GM18517 (cell line): ENCODE results near the gene KRTAP5-7.
"Not testable (repeated sequence)": the region's sequence is repeated elsewhere in the genome, so short reads cannot be mapped to it uniquely, and the experiment has no call there.

Source experiments
- ATAC-seq: cut with Tn5 transposase; IDR thresholded peaks from one replicate; pipeline ENCODE4 v1.9.1; 2021; ENCODE audit warnings: mild to moderate bottlenecking, moderate library complexity; ENCODE audit not compliant: unreplicated experiment

Gene KRTAP5-7

DNA sequence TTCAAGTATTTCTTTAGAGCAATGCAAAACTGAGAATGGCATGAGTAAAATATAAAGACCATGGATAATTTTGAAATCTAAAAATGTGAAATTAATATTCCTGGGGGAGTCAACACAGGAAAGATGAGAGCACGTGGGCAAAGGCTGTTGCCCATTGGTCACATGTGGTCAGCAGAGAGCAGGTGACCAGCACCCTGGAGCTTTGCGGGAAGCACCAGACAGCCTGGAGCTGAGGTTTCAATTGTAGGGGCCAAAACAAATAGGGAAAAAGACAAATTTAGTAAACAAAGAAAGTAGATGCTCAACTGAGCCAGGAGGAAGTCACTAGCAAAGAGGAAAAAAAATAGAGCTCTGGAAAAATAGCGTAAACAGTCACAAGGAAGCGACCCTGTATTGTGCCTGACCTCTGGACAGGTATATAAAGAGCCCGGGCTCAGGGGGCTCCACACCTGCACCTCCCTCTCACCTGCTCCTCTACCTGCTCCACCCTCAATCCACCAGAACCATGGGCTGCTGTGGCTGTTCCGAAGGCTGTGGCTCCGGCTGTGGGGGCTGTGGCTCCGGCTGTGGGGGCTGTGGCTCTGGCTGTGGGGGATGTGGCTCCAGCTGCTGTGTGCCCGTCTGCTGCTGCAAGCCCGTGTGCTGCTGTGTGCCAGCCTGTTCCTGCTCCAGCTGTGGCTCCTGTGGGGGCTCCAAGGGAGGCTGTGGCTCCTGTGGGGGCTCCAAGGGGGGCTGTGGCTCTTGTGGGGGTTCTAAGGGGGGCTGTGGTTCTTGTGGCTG lies at the start of gene KRTAP5-7:
KRTAP5-7 (plus strand) TSS at position 472 of the 780 bp plus-strand sequence; CDS start at position 506, 34 bp downstream.
- ATAC-seq = not testable (repeated sequence)

GRCh38 chr11:71477641-71478527 lies 49.2 kb upstream of the KRTAP5-7 start:
- ATAC-seq = no peak

DNA sequence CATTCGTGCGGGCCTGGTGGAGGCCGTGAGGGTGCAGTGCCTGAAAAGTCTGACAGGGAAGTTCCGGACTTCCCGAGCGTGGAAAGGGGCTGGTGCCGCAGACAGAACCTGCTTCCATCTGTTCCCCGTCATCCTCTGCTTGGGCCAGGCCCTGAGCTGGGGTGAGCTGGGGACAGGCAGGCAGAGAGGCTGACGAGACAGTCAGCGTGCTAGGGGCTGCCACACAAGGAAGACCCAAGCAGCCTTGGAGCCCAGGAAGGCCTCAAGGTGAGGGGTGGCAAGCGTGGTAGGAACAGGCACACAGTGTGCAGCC lies 48.6 kb upstream of the KRTAP5-7 start:
- ATAC-seq = no peak

- ATAC-seq = no peak
Observed at GRCh38 chr11:71481101-71481960, 45.7 kb upstream of the KRTAP5-7 start.

- no peak for ATAC-seq
Observed at GRCh38 chr11:71482216-71482615, 44.9 kb upstream of the KRTAP5-7 start.

DNA sequence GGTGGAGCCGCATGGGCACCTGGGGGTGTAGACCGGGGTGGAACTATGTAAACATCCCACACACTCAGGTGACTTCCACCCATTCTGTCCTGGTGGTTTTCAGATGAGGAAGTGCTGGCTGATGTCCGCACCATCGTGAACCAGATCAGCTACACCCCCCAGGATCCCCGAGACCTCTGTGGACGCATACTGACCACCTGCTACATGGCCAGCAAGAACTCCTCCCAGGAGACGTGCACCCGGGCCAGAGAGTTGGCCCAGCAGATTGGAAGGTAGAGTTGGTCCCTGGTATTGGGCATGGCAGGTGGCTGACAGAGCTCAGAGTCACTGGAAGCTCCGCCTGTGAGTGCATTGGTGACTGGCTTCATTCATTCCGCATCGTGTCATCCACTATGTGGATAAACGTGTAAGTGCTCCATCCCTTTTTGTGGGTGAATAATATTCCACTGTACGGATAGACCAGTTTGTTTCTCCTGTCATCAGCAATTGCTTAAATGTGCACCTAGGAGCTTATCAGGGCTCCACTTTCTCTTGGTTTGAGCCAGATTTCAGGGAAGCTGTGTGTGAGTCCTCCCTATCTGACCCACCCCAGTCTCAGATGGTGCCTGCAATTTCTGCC lies 44.2 kb upstream of the KRTAP5-7 start:
- ATAC-seq = no peak

- no peak for ATAC-seq
Observed at GRCh38 chr11:71483692-71484091, 43.4 kb upstream of the KRTAP5-7 start.

- no peak for ATAC-seq
Observed at GRCh38 chr11:71484248-71485062, 42.6 kb upstream of the KRTAP5-7 start.

DNA sequence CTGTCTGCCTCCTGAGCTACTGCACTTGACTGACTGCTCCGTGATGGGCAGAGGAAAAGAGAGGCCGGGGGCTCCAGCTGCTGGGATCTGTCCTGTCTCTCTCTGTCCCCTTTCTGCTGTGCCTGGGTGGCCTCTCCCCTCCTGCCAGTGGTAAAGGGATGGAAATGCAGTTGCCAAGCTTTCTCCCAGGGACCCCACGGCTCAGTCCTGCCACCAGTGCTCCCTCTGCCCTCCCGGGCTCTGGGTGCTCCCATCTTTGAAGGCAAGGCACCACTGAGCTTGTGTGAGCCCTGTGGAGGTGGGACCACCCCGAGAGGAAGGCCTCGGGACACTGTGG lies 42.0 kb upstream of the KRTAP5-7 start:
- no peak for ATAC-seq

DNA sequence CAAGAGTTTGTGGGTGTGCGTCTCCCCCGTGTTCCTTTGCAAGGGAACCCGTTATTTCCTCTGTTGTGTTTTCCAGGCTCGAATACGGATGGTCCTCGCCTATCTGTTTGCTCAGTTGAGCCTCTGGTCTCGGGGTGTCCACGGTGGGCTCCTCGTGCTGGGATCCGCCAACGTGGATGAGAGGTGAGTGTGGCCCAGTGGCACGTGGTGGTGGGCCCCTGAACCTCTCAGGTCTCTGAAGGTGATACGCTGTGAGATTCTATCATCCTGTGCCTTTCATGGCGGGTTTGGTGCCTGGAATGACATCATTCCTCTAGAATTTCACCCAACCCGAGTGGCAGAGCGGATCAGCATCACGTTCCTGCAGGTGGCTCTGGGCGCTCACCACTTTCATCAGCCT lies 41.6 kb upstream of the KRTAP5-7 start:
- no peak for ATAC-seq

DNA sequence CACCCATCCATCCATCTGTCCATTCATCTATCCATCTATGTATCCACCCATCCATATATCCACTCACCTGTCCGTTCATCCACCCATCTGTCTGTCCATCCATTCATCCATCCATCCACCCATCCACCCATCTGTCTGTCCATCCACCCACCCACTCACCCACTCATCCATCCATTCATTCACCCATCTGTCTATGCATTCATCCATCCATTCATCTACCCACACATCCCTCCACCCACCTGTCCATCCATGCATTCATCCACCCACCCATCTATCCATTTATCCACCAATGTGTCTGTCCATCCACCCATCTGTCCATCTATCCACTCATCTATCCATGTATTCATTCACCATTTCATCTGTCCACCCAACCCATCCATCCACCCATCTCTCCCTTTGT lies 40.7 kb upstream of the KRTAP5-7 start:
- ATAC-seq = no peak

DNA sequence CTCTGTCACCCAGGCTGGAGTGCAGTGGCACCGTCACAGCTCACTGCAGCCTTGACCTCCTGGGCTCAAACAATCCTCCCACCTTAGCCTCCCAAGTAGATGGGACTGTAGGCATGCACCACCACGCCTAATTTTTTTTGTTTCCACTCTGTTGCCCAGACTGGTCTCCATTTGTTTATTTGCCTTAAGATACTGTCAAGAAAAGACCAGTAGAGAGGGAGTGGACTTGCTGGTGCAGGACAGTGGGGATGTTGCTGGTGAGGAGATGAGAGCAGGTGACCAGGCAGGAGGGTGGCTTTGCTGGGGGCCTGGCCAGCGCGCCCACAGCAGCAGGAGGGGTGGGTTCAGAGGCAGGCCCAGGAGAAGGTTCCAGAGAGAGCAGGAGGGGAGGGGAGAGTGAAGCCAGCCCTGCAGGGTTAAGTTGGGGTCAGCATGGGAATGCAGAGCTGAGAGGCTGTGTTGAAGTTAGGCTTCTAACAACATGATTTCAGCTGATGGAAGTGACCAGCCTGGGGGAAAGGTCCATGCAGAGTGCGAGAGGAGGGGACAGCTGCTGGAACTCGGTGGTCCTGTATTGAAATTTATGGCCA lies 38.3 kb upstream of the KRTAP5-7 start:
- ATAC-seq = no peak

- ATAC-seq = no peak
Observed at GRCh38 chr11:71489311-71490043, 37.6 kb upstream of the KRTAP5-7 start.

DNA sequence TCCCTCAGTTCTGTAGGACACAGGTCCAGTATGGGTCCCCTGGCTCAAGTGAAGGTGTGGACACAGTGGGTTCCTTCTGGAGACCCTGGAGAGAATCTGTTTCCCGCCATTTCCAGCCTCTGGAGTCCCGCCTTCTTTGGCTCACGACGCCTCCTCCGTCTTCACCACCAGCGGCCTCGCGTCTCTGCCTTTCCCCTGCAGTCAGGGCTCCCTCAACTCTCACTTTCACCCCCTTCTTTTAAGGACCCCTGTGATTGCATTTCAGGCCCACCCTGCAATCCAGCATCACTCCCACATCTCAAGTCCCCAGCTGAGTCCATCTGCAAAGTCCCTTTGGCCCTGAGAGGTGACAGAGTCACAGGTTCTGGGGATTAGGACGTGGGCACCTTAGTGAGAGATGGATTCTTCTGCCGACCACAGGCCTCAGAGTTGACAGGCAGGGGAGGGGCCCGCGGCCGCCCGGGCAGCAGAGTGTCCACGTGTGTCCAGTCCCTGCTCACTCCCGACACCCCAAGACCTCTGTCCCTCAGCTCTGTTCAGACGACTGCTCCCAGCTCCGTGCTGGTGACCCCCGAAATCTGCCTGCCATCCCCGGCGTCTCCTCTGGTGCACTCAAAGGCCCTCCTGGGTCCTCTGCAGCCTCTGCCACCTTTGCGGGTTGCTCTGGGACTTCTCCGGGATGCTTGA lies 36.9 kb upstream of the KRTAP5-7 start:
- no peak for ATAC-seq

- ATAC-seq = no peak
Observed at GRCh38 chr11:71490731-71491390, 36.2 kb upstream of the KRTAP5-7 start.

DNA sequence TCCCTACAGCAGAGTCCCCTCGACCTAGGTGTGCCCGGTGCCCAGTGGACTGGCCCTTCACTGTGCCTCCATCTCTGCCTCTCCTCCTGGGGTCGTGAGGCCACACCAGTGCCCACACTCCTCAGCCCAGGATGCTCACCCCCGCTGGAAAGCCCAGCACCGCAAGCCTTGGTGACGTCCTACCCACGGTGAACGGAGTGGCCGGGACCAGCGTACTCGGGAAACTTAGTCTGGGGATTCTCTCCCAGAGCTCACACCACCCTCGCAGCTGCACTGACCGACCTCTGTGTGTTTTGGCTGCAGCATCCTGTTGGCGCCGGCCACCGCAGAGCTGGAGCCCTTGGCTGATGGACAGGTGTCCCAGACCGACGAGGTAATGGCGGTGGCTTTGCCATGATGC lies 35.5 kb upstream of the KRTAP5-7 start:
- no peak for ATAC-seq

- no peak for ATAC-seq
Observed at GRCh38 chr11:71491940-71492339, 35.1 kb upstream of the KRTAP5-7 start.
